Mesendoderm (in vitro differentiated cells): Measurements from ENCODE around the gene FSTL1.
A peak's percentile ranks its signal among the peaks of the same experiment; 100 is the strongest.

Experiments
- DNase-seq: peaks from one replicate; pipeline ENCODE4 v3.0.0; 2013
- H2AK5ac ChIP-seq: 2 replicates; pipeline ENCODE4 v1.6.1; 2013; ENCODE audit warnings: low read length, inconsistent platforms
- H2BK120ac ChIP-seq: 2 replicates; pipeline ENCODE4 v1.6.1; 2013; ENCODE audit warnings: low read depth, mild to moderate bottlenecking, low read length, moderate library complexity, mixed read lengths
- H2BK15ac ChIP-seq: replicated peaks from 2 replicates; pipeline ENCODE4 v1.6.1; 2013; ENCODE audit warnings: low read depth, mild to moderate bottlenecking, moderate library complexity
- H2BK5ac ChIP-seq: 2 replicates; pipeline ENCODE4 v1.6.1; 2013; ENCODE audit warnings: low read length, inconsistent platforms
- H3K18ac ChIP-seq: 2 replicates; pipeline ENCODE4 v1.6.1; 2013; ENCODE audit warnings: mild to moderate bottlenecking, low read length, mixed read lengths
- H3K23ac ChIP-seq: one replicate; pipeline ENCODE4 v1.6.1; 2013; ENCODE audit warnings: low read length
- H3K27ac ChIP-seq: 2 replicates; pipeline ENCODE4 v1.5.1; 2013; ENCODE audit warnings: low read depth, mild to moderate bottlenecking, inconsistent platforms, low read length, moderate library complexity
- H3K27me3 ChIP-seq: 2 replicates; pipeline ENCODE4 v1.6.1; 2013; ENCODE audit warnings: low read length, control low read depth, mild to moderate bottlenecking, inconsistent platforms; ENCODE audit not compliant: insufficient read depth, poor library complexity
- H3K36me3 ChIP-seq: 2 replicates; pipeline ENCODE4 v1.6.1; 2013; ENCODE audit warnings: low read length, inconsistent platforms; ENCODE audit not compliant: control insufficient read depth, insufficient read depth
- H3K4ac ChIP-seq: one replicate; pipeline ENCODE4 v1.6.1; 2013; ENCODE audit warnings: low read depth, mild to moderate bottlenecking, low read length, moderate library complexity
- H3K4me1 ChIP-seq: 2 replicates; pipeline ENCODE4 v1.6.1; 2013; ENCODE audit warnings: low read depth, low read length, inconsistent platforms; ENCODE audit not compliant: control insufficient read depth
- H3K4me2 ChIP-seq: 2 replicates; pipeline ENCODE4 v1.6.1; 2013; ENCODE audit warnings: low read length
- H3K4me3 ChIP-seq: 2 replicates; pipeline ENCODE4 v1.5.1; 2013; ENCODE audit warnings: mild to moderate bottlenecking, low read length
- H3K56ac ChIP-seq: one replicate; pipeline ENCODE4 v1.6.1; 2013; ENCODE audit warnings: low read length
- H3K79me1 ChIP-seq: 2 replicates; pipeline ENCODE4 v1.6.1; 2013; ENCODE audit warnings: low read length, inconsistent platforms
- H3K79me2 ChIP-seq: 2 replicates; pipeline ENCODE4 v1.6.1; 2013; ENCODE audit warnings: mild to moderate bottlenecking, low read length; ENCODE audit not compliant: control insufficient read depth, insufficient read depth
- H3K9ac ChIP-seq: 2 replicates; pipeline ENCODE4 v1.6.1; 2013; ENCODE audit warnings: low read length, inconsistent platforms
- H4K5ac ChIP-seq: one replicate; pipeline ENCODE4 v1.6.1; 2013; ENCODE audit warnings: low read length
- H4K8ac ChIP-seq: one replicate; pipeline ENCODE4 v1.6.1; 2013; ENCODE audit warnings: low read depth, mild to moderate bottlenecking, control low read depth, low read length, moderate library complexity
- WGBS: extraction: QIAGEN DNeasy Blood & Tissue Kit; methylation state at CpG from one replicate; pipeline ENCODE4 v1.1.7; 2013; ENCODE audit warnings: low lambda C conversion rate, missing lambda C conversion rate; ENCODE audit not compliant: insufficient coverage; ENCODE audit errors: extremely low coverage; 5-methylcytosine and 5-hydroxymethylcytosine counted together

The FSTL1 gene

GRCh38 chr3:120454076-120454689, 3.4 kb upstream of the FSTL1 start:
- H2BK120ac ChIP-seq: no peak overlapping the region

GRCh38 chr3:120452816-120453215, 2.0 kb upstream of the FSTL1 start:
- peaks cover 4% of the 10 kb centered on the region for H3K4me1 ChIP-seq
- no peak overlapping the region for H3K4me2 ChIP-seq
- H3K36me3 ChIP-seq: no peaks in the 10 kb centered on the region
- H2BK5ac ChIP-seq: no peak overlapping the region
- no peak overlapping the region for H4K5ac ChIP-seq
- H4K8ac ChIP-seq: no peak overlapping the region
- no peak overlapping the region for H3K23ac ChIP-seq
- WGBS: no CpG with 5 or more reads among the region's 4 CpGs
- no peak overlapping the region for H3K9ac ChIP-seq
- H3K79me2 ChIP-seq: peaks cover 21% of the 10 kb centered on the region
- H2BK120ac ChIP-seq: no peak overlapping the region
- no peak overlapping the region for H2AK5ac ChIP-seq
- no peak overlapping the region for H3K56ac ChIP-seq
- no peak overlapping the region for H3K4ac ChIP-seq
- no peaks in the 10 kb centered on the region for H3K79me1 ChIP-seq
- H3K27ac ChIP-seq: no peak overlapping the region
- H3K27me3 ChIP-seq: no peaks in the 10 kb centered on the region
- no peak overlapping the region for H3K4me3 ChIP-seq
- no peak for DNase-seq
- no peak overlapping the region for H2BK15ac ChIP-seq
- H3K18ac ChIP-seq: no peak overlapping the region

More at GRCh38 chr3:120454076-120454689, 3.4 kb upstream of the FSTL1 start:
- Histone ChIP-seq H3K36me3 (no peaks in the 10 kb centered on the region), H4K5ac (no peak overlapping the region), H3K4me1 (peaks cover 1% of the 10 kb centered on the region), H3K4me3 (no peak overlapping the region), H2AK5ac (no peak overlapping the region), H3K79me1 (no peaks in the 10 kb centered on the region), H3K27ac (no peak overlapping the region), H2BK15ac (no peak overlapping the region), H3K9ac (no peak overlapping the region), H4K8ac (no peak overlapping the region), H3K4ac (no peak overlapping the region), H3K79me2 (peaks cover 13% of the 10 kb centered on the region), H3K23ac (no peak overlapping the region), H3K18ac (no peak overlapping the region), H3K56ac (no peak overlapping the region), H3K27me3 (no peaks in the 10 kb centered on the region), H3K4me2 (no peak overlapping the region), H2BK5ac (no peak overlapping the region)
- no peak for DNase-seq
- no CpG with 5 or more reads among the region's 1 CpG for WGBS

GRCh38 chr3:120451806-120452205, 1.0 kb upstream of the FSTL1 start:
- Histone ChIP-seq H3K36me3 (no peaks in the 10 kb centered on the region), H3K56ac (peak overlapping the region; percentile 91), H2BK120ac (no peak overlapping the region), H2BK15ac (no peak overlapping the region), H3K23ac (no peak overlapping the region), H3K27me3 (no peaks in the 10 kb centered on the region), H3K18ac (no peak overlapping the region), H3K4ac (no peak overlapping the region), H4K8ac (no peak overlapping the region), H2BK5ac (no peak overlapping the region), H3K79me2 (peaks cover 31% of the 10 kb centered on the region), H3K4me2 (no peak overlapping the region), H3K4me1 (peaks cover 6% of the 10 kb centered on the region), H3K9ac (peak overlapping the region; percentile 91), H3K27ac (no peak overlapping the region), H3K79me1 (peaks cover 6% of the 10 kb centered on the region), H4K5ac (no peak overlapping the region), H3K4me3 (no peak overlapping the region), H2AK5ac (no peak overlapping the region)
- no CpG with 5 or more reads among the region's 6 CpGs for WGBS
- DNase-seq: no peak

GRCh38 chr3:120451272-120451761, 525 bp upstream of the FSTL1 start:
- no CpG with 5 or more reads among the region's 35 CpGs for WGBS
- Histone ChIP-seq H3K36me3 (no peaks in the 10 kb centered on the region), H3K79me1 (peaks cover 8% of the 10 kb centered on the region), H3K4me1 (peaks cover 6% of the 10 kb centered on the region), H2AK5ac (no peak overlapping the region), H3K27me3 (no peaks in the 10 kb centered on the region), H3K27ac (peak overlapping the region; percentile 59), H3K79me2 (peaks cover 36% of the 10 kb centered on the region), H3K4me3 (peak overlapping the region; percentile 58), H3K56ac (peak overlapping the region; percentile 91), H3K18ac (peak overlapping the region; percentile 88), H3K4ac (peak overlapping the region; percentile 49), H2BK15ac (peak overlapping the region; percentile 10), H2BK120ac (peak overlapping the region; percentile 18), H3K9ac (peak overlapping the region; percentile 91), H3K23ac (peak overlapping the region; percentile 9), H2BK5ac (peak overlapping the region; percentile 27), H4K8ac (peak overlapping the region; percentile 90), H4K5ac (no peak overlapping the region), H3K4me2 (peak overlapping the region; percentile 45)
- peak; percentile 84 for DNase-seq

GRCh38 chr3:120449701-120450599, 842 bp downstream of the FSTL1 start:
- no CpG with 5 or more reads among the region's 32 CpGs for WGBS
- Histone ChIP-seq H3K9ac (peak overlapping the region; percentile 91), H2BK120ac (no peak overlapping the region), H2AK5ac (no peak overlapping the region), H3K4me2 (peak overlapping the region; percentile 45), H3K27me3 (no peaks in the 10 kb centered on the region), H4K5ac (no peak overlapping the region), H3K4me3 (peak overlapping the region; percentile 87), H2BK15ac (no peak overlapping the region), H3K36me3 (no peaks in the 10 kb centered on the region), H3K79me1 (peaks cover 12% of the 10 kb centered on the region), H3K18ac (peak overlapping the region; percentile 88), H3K27ac (peak overlapping the region; percentile 59), H3K4me1 (peaks cover 6% of the 10 kb centered on the region), H3K79me2 (peaks cover 43% of the 10 kb centered on the region), H3K56ac (peak overlapping the region; percentile 91), H3K4ac (peak overlapping the region; percentile 84), H2BK5ac (no peak overlapping the region), H3K23ac (peak overlapping the region; percentile 34), H4K8ac (no peak overlapping the region)
- peak; percentile 61 for DNase-seq
